ENCODE measurements around the gene BMP2K. TPM values are rescaled to one million over a fixed set of nuclear protein-coding genes. Genes with fewer than 3 reads are reported as not detected.

BMP2K gene
- total and polyA plus RNA-seq, 2 experiments from 2014 or later: 27.3 to 96.5 TPM

DNA sequence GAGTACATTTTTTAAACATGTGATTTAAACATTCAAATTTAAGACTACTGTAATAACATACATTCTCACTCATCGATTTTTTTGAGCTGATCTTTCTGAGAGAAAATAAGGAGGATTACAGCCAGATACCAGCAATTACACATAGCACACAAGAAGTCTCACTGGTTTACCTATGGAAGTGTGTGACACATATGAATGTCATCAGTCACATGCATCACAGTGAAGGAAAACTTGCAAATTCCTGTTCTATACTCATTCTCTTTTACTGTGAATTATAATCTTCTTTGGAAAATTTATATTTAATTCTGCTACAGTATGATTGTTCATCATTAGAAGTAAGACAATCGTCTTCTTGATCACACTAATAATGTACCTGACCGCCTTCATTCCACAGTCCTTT, 21.3 kb upstream of the BMP2K start:
- Histone ChIP-seq H3K4me3 (no peak overlapping the region), H3K27ac (no peak overlapping the region), H3K4me1 (ENCODE audit: insufficient read depth) (peaks cover 7% of the 10 kb centered on the region), H4K20me1 (ENCODE audit: insufficient read depth, poor library complexity, severe bottlenecking) (no peaks in the 10 kb centered on the region), H3K27me3 (no peaks in the 10 kb centered on the region), H3K4me2 (no peak overlapping the region), H3K79me2 (no peaks in the 10 kb centered on the region), H3K9me3 (ENCODE audit: low read depth) (no peaks in the 10 kb centered on the region), H2AFZ (no peak overlapping the region), H3K9me2 (replicated peaks; ENCODE audit: insufficient read depth) (no peaks in the 10 kb centered on the region), H3K36me3 (replicated peaks; ENCODE audit: insufficient read depth, low read depth) (no peaks in the 10 kb centered on the region)
- no peak for DNase-seq (ENCODE audit: low spot score)
- TF ChIP-seq EZH2 (IDR thresholded peaks at IDR 0.05; ENCODE audit: borderline replicate concordance) (no peak), CTCF (IDR thresholded peaks at IDR 0.05; ENCODE audit: poor library complexity) (no peak), EZH2phosphoT487 (IDR thresholded peaks at IDR 0.05; ENCODE audit: low read depth, severe bottlenecking, unreplicated experiment) (no peak)
- WGBS (ENCODE audit: low lambda C conversion rate, missing lambda C conversion rate): 88% methylated on average over 3 of the region's 3 CpGs

DNA sequence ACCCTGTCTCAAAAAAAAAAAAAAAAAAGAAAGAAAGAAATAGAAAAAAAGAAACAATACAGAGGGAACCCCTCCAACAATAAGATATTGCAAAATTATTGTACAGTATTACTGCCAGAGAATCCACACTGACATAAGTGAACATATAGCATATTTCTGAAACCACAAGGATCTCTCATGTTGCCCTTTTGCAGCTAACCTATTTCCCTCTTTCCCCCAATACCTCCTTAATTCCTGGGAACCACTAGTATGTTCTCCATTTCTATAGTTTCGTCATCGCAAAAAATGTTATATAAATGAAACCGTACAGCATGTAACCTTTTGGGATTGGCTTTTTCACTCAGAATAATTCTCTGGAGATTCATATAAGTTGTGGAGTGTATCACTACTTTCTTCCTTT, 20.0 kb upstream of the BMP2K start:
- no peaks in the 10 kb centered on the region for H3K36me3 ChIP-seq (replicated peaks; ENCODE audit: insufficient read depth, low read depth)
- TF ChIP-seq EZH2phosphoT487 (IDR thresholded peaks at IDR 0.05; ENCODE audit: low read depth, severe bottlenecking, unreplicated experiment) (no peak), EZH2 (IDR thresholded peaks at IDR 0.05; ENCODE audit: borderline replicate concordance) (no peak), CTCF (IDR thresholded peaks at IDR 0.05; ENCODE audit: poor library complexity) (no peak)
- no peak overlapping the region for H3K4me3 ChIP-seq
- H3K9me2 ChIP-seq (replicated peaks; ENCODE audit: insufficient read depth): no peaks in the 10 kb centered on the region
- no peaks in the 10 kb centered on the region for H3K9me3 ChIP-seq (ENCODE audit: low read depth)
- no peak for DNase-seq (ENCODE audit: low spot score)
- no peaks in the 10 kb centered on the region for H4K20me1 ChIP-seq (ENCODE audit: insufficient read depth, poor library complexity, severe bottlenecking)
- H2AFZ ChIP-seq: no peak overlapping the region
- no peaks in the 10 kb centered on the region for H3K27me3 ChIP-seq
- H3K4me1 ChIP-seq (ENCODE audit: insufficient read depth): peaks cover 7% of the 10 kb centered on the region
- H3K79me2 ChIP-seq: no peaks in the 10 kb centered on the region
- H3K27ac ChIP-seq: no peak overlapping the region
- H3K4me2 ChIP-seq: no peak overlapping the region
- over 99% methylated on average over 3 of the region's 3 CpGs for WGBS (ENCODE audit: low lambda C conversion rate, missing lambda C conversion rate)

- H3K9me2 ChIP-seq (replicated peaks; ENCODE audit: insufficient read depth): no peaks in the 10 kb centered on the region
- no peak overlapping the region for H3K27ac ChIP-seq
- H3K36me3 ChIP-seq (replicated peaks; ENCODE audit: insufficient read depth, low read depth): no peaks in the 10 kb centered on the region
- no peak overlapping the region for H2AFZ ChIP-seq
- 96% methylated on average over 1 of the region's 1 CpG for WGBS (ENCODE audit: low lambda C conversion rate, missing lambda C conversion rate)
- no peak overlapping the region for H3K4me3 ChIP-seq
- no peak for DNase-seq (ENCODE audit: low spot score)
- H3K9me3 ChIP-seq (ENCODE audit: low read depth): no peaks in the 10 kb centered on the region
- no peaks in the 10 kb centered on the region for H4K20me1 ChIP-seq (ENCODE audit: insufficient read depth, poor library complexity, severe bottlenecking)
- no peak for TF ChIP-seq CTCF (IDR thresholded peaks at IDR 0.05; ENCODE audit: poor library complexity)
- no peak for TF ChIP-seq EZH2 (IDR thresholded peaks at IDR 0.05; ENCODE audit: borderline replicate concordance)
- TF ChIP-seq EZH2phosphoT487 (IDR thresholded peaks at IDR 0.05; ENCODE audit: low read depth, severe bottlenecking, unreplicated experiment): no peak
- H3K4me2 ChIP-seq: no peak overlapping the region
- H3K4me1 ChIP-seq (ENCODE audit: insufficient read depth): peaks cover 7% of the 10 kb centered on the region
- no peaks in the 10 kb centered on the region for H3K79me2 ChIP-seq
- H3K27me3 ChIP-seq: no peaks in the 10 kb centered on the region
Observed at GRCh38 chr4:78756776-78757175, 19.4 kb upstream of the BMP2K start.

- Histone ChIP-seq H4K20me1 (ENCODE audit: insufficient read depth, poor library complexity, severe bottlenecking) (no peaks in the 10 kb centered on the region), H2AFZ (no peak overlapping the region), H3K9me2 (replicated peaks; ENCODE audit: insufficient read depth) (no peaks in the 10 kb centered on the region), H3K27ac (peak overlapping the region; percentile 11), H3K27me3 (no peaks in the 10 kb centered on the region), H3K4me3 (no peak overlapping the region), H3K36me3 (replicated peaks; ENCODE audit: insufficient read depth, low read depth) (no peaks in the 10 kb centered on the region), H3K4me1 (ENCODE audit: insufficient read depth) (peaks cover 7% of the 10 kb centered on the region), H3K79me2 (no peaks in the 10 kb centered on the region), H3K4me2 (no peak overlapping the region), H3K9me3 (ENCODE audit: low read depth) (no peaks in the 10 kb centered on the region)
- 100% methylated on average over 1 of the region's 1 CpG for WGBS (ENCODE audit: low lambda C conversion rate, missing lambda C conversion rate)
- DNase-seq (ENCODE audit: low spot score): no peak
- TF ChIP-seq EZH2 (IDR thresholded peaks at IDR 0.05; ENCODE audit: borderline replicate concordance) (no peak), CTCF (IDR thresholded peaks at IDR 0.05; ENCODE audit: poor library complexity) (no peak), EZH2phosphoT487 (IDR thresholded peaks at IDR 0.05; ENCODE audit: low read depth, severe bottlenecking, unreplicated experiment) (no peak)
Observed at GRCh38 chr4:78757574-78757973, 18.6 kb upstream of the BMP2K start.
